Melanocyte of skin (primary cell): ENCODE data around the gene FHL2. TPM values are rescaled to one million over a fixed set of nuclear protein-coding genes. Genes with fewer than 3 reads are reported as not detected.

ENCODE experiments used
- total RNA-seq, 2 donors: library from RNA; depleted of rRNA; stranded (reverse); fragments of >200 nt; gene quantifications; 2 replicates each; pipeline ENCODE4 v1.2.3, GENCODE V29; 2012

Gene FHL2
- 10 to 100 TPM in 1 of 2 donors, 1 to 10 TPM in 1; 8.6 to 76.9 TPM for total RNA-seq

GRCh38 chr2:105398336-105399206 lies at the start of gene FHL2:
TSS of gene FHL2 (minus strand) at chr2:105399051. CDS start at chr2:105386516, 12,535 bp downstream.

GRCh38 chr2:105337122-105338019 lies 61.5 kb downstream of the FHL2 start, which contains the start of gene C2orf49:
TSS of gene C2orf49 (plus strand) at chr2:105337540. CDS start at chr2:105337588, 48 bp downstream.

GRCh38 chr2:105329561-105330495 lies 69.0 kb downstream of the FHL2 start, which contains the start of gene TGFBRAP1:
TSS of gene TGFBRAP1 (minus strand) at chr2:105329735. CDS start at chr2:105308301, 21,434 bp downstream.

Other genes starting within 250 kb of the FHL2 start
- gene GPR45, start 157.3 kb downstream of the FHL2 start, total RNA-seq, result not detected
- gene TGFBRAP1, start 69.3 kb downstream of the FHL2 start, total RNA-seq, result 10 to 100 TPM; 42.0 to 47.6 TPM
- gene C2orf49, start 61.5 kb downstream of the FHL2 start, total RNA-seq, result 10 to 100 TPM; 13.4 to 18.3 TPM